Uterus (tissue), 4 donors: ENCODE data around the gene PHTF2. TPM values are rescaled to one million over a fixed set of nuclear protein-coding genes. Genes with fewer than 3 reads are reported as not detected.

Source experiments
- DNase-seq, 2 donors: peaks; one replicate each; pipeline ENCODE4 v3.0.0-alpha.2; 2019 to 2020
- H3K27ac ChIP-seq, 2 donors: fragments of 200-600 bp; sonication (generic); 1 replicate in 1 of 2; 2 replicates in 1 of 2; pipeline ENCODE4 v1.5.1; 2016 to 2018
- H3K27me3 ChIP-seq, 2 donors: fragments of 200-600 bp; sonication (generic); one replicate each; pipeline ENCODE4 v1.5.1; 2018 to 2019; ENCODE audit warnings: control low read depth in 1 of 2
- H3K36me3 ChIP-seq, 2 donors: fragments of 200-600 bp; sonication (generic); one replicate each; pipeline ENCODE4 v1.5.1; 2019; ENCODE audit warnings: control low read depth in 1 of 2
- H3K4me1 ChIP-seq, 2 donors: fragments of 200-600 bp; sonication (generic); one replicate each; pipeline ENCODE4 v1.5.1; 2018 to 2019; ENCODE audit warnings: control low read depth in 1 of 2
- H3K4me3 ChIP-seq, 2 donors: fragments of 200-600 bp; sonication (generic); 1 replicate in 1 of 2; 2 replicates in 1 of 2; pipeline ENCODE4 v1.5.1; 2018 to 2019; ENCODE audit warnings: mild to moderate bottlenecking in 1 of 2
- H3K9me3 ChIP-seq, 2 donors: fragments of 200-600 bp; sonication (generic); one replicate each; pipeline ENCODE4 v1.5.1; 2019; ENCODE audit warnings: control low read depth in 1 of 2
- POLR2A ChIP-seq, 2 donors: fragments of 450-650 bp; IDR thresholded peaks; one replicate each; pipeline ENCODE4 v1.6.1; 2016; ENCODE audit warnings: antibody characterized with exemption in 2 of 2, mild to moderate bottlenecking in 1 of 2, moderate library complexity in 1 of 2
- intact Hi-C: fragments of 100-400 bp; cut with DNase I; formaldehyde crosslinking; loops from one replicate; pipeline ENCODE4 v1.15.1; 2023; ENCODE audit warnings: low total_unique reads
- total RNA-seq, 4 donors: library from RNA; depleted of rRNA in 3 of 4; stranded (reverse); fragments of >200 nt in 3 of 4; gene quantifications; one replicate each; pipeline versions ENCODE4 v1.1.0 to v1.2.4, GENCODE V29; 2014 to 2023
- TF ChIP-seq, protein P1 (sequence below), 4 experiments: fragments of 200-600 bp in 2 of 4; fragments of 450-650 bp in 2 of 4; sonication (generic) in 2 of 4; IDR thresholded peaks; one replicate each; pipeline ENCODE4 v1.5.1; 2016 to 2019; ENCODE audit warnings: antibody characterized with exemption in 4 of 4, mild to moderate bottlenecking in 2 of 4, moderate library complexity in 1 of 4
- donor health status: DM: yes; HTN: yes; CAD: no.

Gene PHTF2
- total RNA-seq, 4 donors from 2014 or later = 6.4 to 54.8 (median 24.7) TPM

DNA sequence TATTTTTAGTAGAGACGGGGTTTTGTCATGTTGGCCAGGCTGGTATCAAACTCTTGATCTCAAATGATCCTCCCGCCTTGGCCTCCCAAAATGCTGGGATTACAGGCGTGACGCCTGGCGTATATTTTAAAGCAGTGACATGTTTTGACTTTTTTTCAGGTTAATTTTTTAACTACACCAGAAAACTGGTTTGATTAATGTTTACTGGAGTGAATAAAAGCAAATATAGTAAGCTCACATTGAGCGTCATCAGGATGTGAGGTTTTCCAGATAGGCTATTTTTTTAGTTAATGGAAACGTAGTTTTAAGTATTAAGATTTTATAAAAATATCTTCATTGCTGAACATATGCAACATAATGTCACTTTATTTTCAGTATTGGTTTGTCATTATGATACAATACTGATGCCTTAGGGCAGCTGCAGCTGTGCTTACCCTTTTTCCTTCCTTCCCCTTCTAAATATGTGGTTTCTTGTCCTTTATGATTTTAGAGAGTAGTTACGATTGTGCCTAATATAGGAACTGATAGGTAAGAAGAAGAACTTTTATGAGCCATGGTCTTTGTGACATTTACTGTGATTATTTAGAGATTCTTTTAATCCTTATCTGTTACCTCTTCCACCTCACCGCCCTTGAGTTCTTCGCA is 37.6 kb upstream of the PHTF2 start:
- intact Hi-C loops = no loop called here
- Histone ChIP-seq H3K27me3 (no peaks in the 10 kb centered on the region), H3K9me3 (no peaks in the 10 kb centered on the region), H3K4me3 (no peak overlapping the region), H3K4me1 (peaks cover 0 to 4% of the 10 kb centered on the region in 2 donors), H3K36me3 (no peaks in the 10 kb centered on the region), H3K27ac (no peak overlapping the region)
- no peak for DNase-seq
- TF ChIP-seq, protein P1, sequence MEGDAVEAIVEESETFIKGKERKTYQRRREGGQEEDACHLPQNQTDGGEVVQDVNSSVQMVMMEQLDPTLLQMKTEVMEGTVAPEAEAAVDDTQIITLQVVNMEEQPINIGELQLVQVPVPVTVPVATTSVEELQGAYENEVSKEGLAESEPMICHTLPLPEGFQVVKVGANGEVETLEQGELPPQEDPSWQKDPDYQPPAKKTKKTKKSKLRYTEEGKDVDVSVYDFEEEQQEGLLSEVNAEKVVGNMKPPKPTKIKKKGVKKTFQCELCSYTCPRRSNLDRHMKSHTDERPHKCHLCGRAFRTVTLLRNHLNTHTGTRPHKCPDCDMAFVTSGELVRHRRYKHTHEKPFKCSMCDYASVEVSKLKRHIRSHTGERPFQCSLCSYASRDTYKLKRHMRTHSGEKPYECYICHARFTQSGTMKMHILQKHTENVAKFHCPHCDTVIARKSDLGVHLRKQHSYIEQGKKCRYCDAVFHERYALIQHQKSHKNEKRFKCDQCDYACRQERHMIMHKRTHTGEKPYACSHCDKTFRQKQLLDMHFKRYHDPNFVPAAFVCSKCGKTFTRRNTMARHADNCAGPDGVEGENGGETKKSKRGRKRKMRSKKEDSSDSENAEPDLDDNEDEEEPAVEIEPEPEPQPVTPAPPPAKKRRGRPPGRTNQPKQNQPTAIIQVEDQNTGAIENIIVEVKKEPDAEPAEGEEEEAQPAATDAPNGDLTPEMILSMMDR (IDR thresholded peaks at IDR 0.05) = no peak
- TF ChIP-seq POLR2A (IDR thresholded peaks at IDR 0.05) = no peak

DNA sequence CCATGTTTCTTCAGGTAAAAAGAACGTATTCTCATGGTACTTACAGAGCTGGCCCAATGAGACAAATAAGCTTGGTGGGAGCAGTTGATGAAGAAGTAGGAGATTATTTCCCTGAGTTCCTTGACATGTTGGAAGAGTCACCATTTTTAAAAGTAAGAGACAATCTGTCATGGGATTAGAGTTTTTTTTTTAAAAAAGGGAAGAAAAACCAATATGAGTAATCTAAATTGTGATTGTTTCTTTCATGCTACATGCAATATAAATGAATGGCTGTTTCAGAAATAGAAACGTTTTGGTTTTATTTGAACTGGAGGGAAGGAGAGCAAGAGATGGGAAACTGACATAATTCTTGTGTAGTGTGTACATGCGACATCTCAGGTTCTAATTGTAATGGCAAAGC is 33.1 kb upstream of the PHTF2 start:
- intact Hi-C loops = no loop called here
- Histone ChIP-seq H3K27me3 (no peaks in the 10 kb centered on the region), H3K36me3 (no peaks in the 10 kb centered on the region), H3K9me3 (no peaks in the 10 kb centered on the region), H3K27ac (no peak overlapping the region), H3K4me1 (no peaks in the 10 kb centered on the region), H3K4me3 (no peak overlapping the region)
- no peak for DNase-seq
- TF ChIP-seq, protein P1 (IDR thresholded peaks at IDR 0.05) = no peak
- TF ChIP-seq POLR2A (IDR thresholded peaks at IDR 0.05) = no peak

GRCh38 chr7:77765906-77766800 is 32.4 kb upstream of the PHTF2 start:
- H3K27ac ChIP-seq = no peak overlapping the region
- no peaks in the 10 kb centered on the region for H3K4me1 ChIP-seq
- intact Hi-C loops = no loop called here

GRCh38 chr7:77766801-77767605 is 31.6 kb upstream of the PHTF2 start:
- no peak overlapping the region for H3K4me3 ChIP-seq
- no peaks in the 10 kb centered on the region for H3K27me3 ChIP-seq
- no peaks in the 10 kb centered on the region for H3K4me1 ChIP-seq
- H3K9me3 ChIP-seq = no peaks in the 10 kb centered on the region
- no peak for TF ChIP-seq POLR2A (IDR thresholded peaks at IDR 0.05)
- TF ChIP-seq, protein P1 (IDR thresholded peaks at IDR 0.05) = no peak
- no peak overlapping the region for H3K27ac ChIP-seq
- no peak for DNase-seq
- H3K36me3 ChIP-seq = no peaks in the 10 kb centered on the region
- intact Hi-C loops = no loop called here

More at GRCh38 chr7:77765906-77766800, 32.4 kb upstream of the PHTF2 start:
- TF ChIP-seq, protein P1 (IDR thresholded peaks at IDR 0.05) = no peak
- no peak for TF ChIP-seq POLR2A (IDR thresholded peaks at IDR 0.05)
- no peaks in the 10 kb centered on the region for H3K36me3 ChIP-seq
- no peak overlapping the region for H3K4me3 ChIP-seq
- H3K9me3 ChIP-seq = no peaks in the 10 kb centered on the region
- no peaks in the 10 kb centered on the region for H3K27me3 ChIP-seq
- no peak for DNase-seq
